Activated CD8-positive, alpha-beta memory T cell treated with anti-CD3 and anti-CD28 coated beads, Interleukin-2, amount 50 U/mL, for 1 hour (primary cell): ENCODE data around the gene FRG2C.
"Not testable (repeated sequence)": the region's sequence is repeated elsewhere in the genome, so short reads cannot be mapped to it uniquely, and the experiment has no call there.

Source experiments
- DNase-seq: peaks from one replicate; pipeline ENCODE4 v3.0.0-alpha.2; 2020; ENCODE audit errors: extremely low read depth

FRG2C gene

DNA sequence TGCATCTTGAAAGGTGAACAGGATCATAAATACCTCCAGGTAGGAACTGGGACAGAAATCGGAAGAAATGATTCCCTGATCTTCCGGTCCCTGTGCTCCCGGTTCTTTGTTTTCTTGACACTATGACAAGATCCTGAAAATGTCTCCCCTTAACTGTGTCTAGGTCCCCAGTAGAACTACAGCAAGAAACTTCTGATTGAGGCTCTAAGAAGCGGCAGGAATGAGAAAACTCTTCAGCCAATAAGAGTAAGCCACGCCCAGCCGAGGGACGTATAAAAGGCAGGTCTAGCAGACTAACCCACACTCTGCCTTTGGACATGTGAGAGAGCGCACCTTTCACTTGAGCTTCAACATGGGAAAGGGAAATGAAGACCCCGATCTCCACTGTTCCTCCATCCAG, at the start of gene FRG2C:
FRG2C (plus strand) TSS at position 301 of the 400 bp plus-strand sequence; CDS start at position 353, 52 bp downstream.
- DNase-seq, result not testable (repeated sequence)

DNA sequence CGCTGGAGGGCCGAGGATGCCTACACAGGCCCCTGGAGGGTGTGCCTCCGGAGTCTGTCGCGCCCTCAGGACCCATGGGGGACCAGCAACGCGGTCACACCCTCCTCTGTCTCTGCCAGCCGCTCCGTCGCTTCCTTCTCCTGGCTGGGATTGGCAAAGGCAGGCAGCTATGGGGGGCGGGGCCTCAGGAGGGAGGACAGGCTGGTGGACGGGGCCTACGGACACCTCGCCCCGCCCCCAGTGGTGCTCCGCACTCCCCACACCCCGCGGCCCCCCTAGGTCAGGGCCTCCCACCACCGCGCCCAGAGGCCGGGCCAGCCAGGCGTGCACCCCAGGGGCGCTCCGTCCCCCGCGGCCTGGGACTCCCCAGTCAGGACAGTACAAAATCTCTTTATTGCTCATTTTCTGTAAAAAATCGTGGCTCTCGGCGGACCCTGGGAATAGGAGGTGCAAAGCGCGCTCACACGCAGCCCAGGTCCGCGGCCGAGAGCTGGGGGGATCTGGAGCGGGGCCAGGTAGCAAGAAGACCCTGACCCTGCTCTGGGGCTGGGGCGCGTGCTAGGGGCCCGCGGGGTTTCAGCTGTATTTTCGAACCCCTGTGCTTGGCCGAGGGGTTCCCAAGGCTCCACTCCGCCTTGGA, 45.3 kb upstream of the FRG2C start:
- not testable (repeated sequence) for DNase-seq

DNA sequence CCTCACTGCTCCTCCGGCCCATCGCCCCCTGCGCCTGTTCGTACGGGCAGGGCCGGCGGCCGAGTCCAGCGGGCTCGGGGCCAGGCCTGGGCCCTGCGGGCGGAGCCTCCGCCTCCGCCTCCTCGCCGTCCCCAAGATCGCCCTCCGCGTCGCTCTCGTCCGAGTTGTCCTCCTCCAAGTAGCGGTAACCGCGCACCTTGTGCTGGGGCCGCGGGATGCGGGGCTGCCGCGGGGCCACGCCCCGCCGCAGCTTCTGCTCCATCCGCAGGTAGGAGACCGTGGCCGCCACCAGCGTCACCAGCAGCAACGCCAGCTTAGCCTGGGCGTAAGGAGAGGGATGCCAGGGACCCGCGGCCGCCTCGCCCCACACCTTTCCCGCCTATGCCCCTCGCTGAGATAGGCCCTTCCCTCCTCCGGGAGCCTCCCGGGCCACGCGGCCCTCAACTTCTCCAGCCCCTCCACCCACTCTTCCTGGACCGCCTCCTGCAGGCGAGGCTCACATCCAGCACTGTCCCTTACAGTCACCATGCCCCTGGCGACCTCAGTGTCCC, 44.6 kb upstream of the FRG2C start:
- DNase-seq, result not testable (repeated sequence)

DNA sequence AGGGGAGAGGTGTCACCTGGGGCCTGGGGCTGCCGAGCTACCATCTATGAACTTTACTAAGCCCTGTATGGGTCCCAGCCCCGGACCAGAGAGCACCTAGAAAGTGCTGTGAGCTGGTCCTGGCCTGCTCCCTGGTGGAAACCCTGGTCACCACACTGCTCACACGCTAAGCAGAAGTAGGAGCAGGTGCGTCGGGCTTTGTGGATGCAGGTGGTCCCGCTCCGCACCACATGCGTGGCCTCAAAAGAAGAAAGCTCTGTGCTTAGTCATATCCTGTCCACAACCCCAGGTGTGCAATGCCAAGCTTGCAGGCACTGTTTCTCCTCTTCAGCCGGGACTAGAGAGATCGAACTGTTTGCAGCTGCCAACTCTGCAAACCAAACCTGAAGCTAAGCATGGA, 42.4 kb upstream of the FRG2C start:
- not testable (repeated sequence) for DNase-seq

DNA sequence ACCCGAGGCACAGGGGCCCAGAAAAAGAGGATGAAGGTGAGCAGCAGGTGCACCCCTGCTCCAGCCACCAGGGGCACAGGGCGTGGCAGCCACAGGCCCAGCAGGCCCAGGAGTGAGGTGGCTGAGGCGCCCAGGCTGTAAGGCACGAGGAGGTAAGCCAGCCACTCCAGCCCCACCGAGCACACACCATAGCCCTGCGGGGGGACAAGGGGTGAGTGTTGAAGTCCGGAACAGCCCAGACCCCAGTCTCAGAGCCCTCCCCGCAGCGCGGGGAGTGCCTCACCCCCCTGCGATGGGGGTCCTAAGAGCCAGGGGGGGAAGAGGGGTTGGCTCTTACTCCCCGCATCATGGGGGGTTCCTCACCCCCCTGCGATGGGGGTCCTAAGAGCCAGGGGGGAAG, 40.5 kb upstream of the FRG2C start:
- DNase-seq, result not testable (repeated sequence)

DNA sequence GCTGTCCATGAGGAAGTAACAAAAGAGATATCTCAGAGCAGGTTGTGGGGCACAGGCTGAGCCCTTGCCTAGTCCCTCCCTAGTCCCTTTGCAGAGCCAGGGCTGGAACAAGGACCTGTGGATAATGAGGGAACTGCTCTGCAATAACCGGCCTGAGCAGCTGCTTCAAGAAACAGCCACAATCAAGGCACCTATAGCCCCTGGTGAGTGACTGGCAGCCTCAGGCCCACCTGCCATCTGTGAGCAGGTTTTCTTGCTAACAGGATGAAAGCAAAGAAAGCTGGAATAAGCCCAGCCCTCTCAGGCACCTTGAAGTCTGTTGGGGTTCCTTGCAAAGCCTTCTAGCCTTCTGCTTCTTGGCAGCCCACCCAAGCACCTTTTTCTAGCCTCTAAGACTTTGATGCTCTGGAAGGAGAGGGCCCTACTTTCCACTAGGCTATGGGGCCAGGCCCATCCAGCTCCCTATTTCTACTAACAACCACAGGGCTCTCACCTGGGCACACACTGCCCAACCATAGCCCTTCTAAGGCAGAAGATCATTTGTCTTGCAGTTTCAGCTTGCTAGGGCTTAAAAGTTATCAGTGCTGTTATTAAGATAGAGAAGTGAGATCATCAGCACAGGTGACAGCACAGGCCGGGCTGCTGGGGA, 33.1 kb upstream of the FRG2C start:
- not testable (repeated sequence) for DNase-seq

DNA sequence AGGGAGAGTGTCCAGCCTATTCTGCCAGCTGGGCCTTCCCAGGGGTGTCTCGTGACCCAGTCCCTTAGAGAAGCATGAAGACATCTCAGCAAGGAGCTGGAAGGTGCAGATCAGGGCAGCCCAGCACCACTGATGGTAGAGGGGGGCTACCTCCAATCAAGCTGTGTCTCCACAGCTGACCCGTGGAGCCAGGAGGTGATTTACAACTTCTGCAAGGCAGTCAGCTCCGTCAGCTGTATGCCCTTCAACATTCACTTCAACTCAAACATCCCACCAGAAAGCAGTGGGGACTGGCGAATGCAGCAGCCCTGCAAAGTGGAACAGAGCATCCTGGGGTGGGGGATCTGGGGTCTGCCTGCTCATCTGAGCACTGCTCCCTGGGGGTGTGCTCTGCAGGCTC, 32.6 kb upstream of the FRG2C start:
- DNase-seq, result no peak

DNA sequence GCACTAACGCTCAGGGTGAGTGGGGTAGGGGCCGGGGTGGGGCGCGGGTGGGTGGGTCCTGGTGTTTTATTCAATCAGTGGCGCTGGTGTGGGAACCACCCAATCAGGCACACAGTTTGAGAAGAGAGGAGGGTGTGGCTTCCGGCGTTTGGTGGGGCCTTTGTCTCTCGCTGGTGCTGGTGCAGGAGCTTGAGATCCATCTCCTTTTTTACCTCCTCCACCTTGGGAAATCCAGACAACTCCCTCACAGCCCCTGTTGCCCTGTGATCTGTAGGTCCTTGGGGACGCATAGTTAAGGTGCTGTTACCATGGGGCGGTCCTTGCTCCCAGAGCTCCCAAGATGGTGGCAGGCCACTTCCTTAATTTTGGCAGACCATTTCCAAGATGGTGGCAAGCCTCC, 25.2 kb upstream of the FRG2C start:
- DNase-seq, result not testable (repeated sequence)

DNA sequence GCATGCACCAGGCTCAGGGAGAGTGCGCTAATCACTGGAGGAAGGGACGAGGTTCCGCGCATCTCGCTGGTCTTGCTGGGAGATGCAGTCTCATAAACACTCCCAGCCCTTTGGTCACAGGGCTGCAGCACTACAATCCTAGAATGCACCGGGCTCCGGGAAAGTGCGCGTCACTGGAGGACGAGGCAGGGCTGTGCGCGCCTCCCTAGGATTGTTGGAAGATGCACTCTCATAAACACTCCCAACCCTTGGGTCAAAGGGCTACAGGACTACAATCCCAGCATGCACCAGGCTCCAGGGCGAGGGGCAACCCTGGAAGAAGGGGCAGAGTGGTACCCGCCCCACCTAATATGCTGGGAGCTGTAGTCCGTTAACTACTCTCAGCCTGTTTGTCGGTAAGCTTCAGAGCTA, 23.0 kb upstream of the FRG2C start:
- not testable (repeated sequence) for DNase-seq

DNA sequence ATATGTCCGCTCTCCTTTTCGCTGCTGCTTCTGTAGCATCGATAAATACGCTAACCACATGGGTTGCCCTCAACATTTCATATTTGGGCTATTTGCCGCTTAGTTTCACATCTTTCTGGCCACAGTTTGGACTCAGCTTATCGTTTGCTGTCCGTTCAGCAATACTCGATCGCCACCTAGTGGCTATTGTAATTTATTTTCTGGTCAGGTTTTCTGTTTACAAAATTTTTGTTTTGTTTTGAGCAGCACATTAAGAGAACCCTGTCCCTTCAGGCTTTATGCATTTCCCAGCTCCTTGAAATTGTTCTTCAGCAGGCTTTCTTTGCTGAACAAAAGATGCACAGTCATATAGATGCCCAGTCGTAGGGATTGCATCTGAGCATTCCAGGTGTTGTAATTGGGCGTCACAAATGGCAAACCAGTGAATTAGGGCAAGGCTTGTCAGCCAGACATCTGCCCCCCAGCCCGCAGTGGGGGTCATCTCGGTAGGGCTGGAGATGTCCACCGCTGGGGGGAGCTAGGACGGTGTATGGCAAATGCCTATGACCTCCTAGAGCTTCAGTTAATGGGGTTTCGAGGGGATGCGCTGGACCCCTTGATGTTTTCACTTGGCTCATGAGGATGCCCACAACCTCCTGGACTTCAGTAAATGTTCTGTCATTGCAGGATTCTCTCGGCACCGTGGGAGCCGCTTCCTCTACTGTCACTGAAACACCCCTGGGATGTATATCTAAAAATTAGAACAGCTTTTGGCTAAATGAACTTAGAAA, 20.9 kb upstream of the FRG2C start:
- not testable (repeated sequence) for DNase-seq

DNA sequence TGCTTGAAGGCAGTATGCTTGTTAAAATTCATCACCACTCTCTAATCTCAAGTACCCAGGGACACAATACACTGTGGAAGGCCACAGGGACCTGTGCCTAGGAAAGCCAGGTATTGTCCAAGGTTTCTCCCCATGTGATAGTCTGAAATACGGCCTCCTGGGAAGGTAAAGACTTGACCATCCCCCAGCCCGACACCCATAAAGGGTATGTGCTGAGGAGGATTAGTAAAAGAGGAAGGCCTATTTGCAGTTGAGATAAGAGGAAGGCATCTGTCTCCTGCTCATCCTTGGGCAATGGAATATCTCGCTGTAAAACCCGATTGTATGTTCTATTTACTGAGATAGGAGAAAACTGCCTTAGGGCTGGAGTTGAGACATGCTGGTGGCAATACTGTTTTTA, 18.6 kb upstream of the FRG2C start:
- not testable (repeated sequence) for DNase-seq

DNA sequence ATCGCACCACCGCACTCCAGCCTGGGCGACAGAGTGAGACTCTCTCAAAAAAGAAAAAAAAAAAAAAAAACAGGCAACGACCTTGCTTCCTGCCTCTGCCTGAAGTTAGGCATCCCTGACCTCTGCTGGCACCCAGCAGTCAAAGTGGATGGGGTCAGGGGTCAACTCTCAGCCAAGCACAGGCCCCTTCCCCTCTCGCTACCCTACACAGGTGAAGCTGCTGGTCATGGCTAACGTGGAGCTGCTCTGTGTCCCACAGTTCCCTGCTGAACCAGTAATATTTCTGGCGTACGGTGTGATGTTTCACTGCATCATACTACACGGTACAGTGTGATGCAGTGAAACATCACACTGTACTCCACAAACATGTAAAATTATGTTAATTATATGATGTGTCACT, 13.9 kb upstream of the FRG2C start:
- no peak for DNase-seq

DNA sequence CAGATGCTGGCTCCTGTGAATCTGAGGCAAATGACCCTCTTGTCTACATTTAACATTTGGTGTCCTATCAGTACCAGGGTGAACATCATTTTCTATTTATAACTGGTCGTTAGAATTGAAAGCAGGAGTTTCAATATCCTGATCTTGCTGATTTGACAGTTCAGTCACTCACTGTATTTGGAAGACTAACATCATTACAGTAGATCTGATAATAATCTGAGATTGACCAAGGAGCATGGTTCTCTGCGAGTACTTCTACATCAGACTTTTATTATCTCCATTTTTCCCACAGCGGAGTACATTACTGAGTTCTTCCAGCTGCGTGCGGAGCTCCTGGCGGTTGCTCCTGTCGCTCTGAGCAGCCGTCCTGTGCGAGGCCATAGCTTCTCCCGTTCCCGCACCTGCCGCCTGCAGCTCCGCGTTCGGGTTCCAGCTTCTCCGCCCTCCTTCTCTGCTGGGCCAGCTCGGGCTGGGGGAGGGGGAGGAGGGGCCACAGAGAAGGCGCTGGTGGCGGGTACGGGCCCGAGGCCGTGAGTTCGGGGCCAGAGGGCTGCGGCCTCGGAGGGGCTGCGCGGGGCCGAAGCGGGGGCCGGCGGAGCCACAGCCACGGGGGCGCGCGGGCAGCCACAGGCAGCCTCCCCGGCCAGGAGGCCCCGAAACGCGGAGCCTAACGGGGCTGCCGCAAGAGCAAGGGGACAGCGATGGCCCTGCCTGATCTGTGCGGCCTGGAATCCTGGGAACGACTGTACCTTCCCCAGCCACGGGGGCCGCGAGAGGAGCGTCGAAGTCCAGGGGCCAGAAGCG, 8.8 kb upstream of the FRG2C start:
- not testable (repeated sequence) for DNase-seq

DNA sequence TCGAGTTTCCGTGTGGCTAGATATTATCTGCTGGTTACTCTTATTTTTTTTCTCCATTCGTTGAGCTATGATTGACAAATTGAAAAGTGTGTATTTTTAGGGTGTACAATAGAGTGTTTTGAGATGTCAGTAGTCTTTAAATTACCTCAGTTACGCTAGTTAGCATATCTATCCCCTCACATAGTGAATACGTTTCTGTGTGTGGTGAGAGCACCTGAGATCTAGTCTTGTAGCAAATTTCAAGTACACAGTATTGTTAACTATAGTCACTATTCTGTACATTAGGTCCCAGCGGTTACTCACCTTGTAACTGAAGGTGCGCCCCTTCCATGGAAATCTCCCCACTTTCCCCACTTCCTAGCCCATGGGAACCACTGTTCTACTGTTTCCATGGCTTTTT, 8.2 kb upstream of the FRG2C start:
- DNase-seq, result not testable (repeated sequence)

DNA sequence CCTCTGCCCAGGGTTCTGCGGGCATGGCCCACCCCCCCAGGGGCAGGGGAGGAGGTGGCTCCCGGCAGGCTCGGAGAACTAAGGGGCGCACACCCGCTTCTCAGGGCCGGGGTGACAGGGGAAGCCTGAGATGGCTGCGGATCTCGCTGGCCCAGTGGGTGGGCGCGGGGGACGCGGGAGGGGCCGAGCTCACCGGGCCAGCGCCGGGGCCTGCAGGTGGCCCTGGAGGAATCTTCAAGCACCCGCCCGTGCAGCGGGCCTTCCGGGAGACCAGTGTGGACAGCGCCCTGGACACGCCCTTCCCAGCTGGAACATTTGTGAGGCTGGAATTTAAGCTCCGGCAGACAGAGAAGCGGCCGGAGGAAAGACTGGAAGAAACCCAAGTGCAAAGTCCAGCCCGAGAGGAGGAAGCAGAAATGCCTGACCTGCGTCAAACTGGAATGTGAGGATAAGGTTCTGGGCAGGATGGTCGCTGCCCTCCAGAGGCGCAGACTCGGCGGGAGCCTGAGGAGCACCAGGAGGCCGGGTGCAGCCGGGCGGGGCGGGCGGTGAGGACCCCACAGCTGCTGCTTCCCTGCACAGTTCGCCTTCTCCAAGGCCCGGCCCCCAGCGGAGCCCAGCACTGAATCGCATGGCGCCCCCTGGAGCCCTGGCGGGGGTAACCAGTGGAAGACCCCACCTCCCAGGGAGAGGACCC, 5.6 kb upstream of the FRG2C start:
- not testable (repeated sequence) for DNase-seq

DNA sequence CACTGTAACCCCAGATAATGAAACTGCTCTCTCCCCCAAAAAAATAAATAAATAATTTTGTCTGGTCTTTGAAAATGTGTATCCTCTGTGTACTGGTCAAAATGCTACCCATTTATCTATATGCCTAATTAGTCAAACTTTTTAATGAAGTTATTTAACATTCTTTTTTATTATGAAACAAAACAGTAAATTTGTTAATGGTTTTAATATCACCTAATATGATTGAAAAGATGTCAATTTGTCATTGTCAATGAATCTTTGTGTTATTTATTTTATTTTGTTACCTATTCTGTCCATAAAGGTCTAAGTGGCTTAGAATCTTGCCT, 5.1 kb upstream of the FRG2C start:
- not testable (repeated sequence) for DNase-seq

DNA sequence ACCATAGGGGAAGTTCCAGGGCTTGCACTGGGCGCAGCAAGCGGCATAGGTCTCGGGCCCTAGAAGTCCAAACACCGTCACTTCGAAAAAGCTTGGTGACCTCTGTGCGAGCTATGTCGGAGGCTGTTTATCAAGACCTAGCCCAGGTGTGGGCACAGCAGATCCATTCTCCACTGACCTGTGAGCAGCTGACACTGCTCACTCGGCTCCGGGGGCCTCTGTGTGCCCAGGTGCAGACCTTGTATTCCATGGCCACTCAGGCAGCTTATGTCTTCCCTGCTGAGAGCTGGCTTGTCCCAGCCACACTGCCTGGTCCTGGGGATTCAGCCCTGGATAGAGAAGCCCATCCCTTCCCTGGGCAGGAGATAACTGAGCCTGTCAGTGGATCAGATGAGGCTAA, 1.5 kb downstream of the FRG2C start:
- not testable (repeated sequence) for DNase-seq

DNA sequence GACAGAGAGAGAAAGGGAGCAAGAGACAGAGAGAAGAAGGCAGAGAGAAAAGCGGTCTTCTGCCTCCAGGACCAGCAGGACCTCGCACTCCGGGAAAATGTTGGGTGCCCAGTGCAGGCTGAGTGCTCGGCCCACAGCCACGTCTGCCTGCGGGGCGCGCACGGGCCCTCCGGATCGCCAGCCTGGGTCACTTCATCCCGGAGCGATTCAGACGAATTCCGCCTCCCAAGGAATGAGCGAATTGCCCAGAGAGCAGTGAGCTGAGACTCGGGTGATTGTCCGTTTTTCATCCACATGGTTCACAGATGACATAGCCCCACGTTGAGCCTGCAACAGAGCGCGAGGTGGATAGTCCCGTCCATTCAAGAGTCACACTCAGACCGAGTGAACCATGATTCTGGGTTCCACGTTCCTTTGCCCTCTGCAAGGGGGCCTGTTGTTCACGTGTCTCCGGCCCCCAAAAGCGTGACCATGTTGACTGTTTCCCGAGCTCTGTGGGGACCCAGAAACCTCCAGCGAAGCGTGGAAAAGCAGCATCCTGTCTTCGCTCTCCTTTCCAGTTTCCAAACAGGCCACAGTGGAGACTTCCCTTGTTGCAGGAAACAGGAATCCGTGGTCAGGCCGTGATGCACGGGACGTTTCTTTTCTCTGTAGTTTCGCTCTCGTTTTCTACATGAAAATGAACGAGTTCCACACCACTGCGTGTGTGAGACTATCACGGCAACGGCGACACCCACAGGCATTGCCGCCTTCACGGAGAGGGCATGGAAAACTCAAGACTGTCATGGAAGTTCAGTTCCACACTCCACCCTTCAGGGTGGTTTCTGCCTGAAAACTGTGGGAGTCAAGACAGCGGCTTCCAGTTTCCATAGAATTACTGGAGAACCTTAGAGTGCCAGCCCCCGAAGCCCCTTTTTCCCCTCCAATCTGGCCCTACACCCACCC, 3.9 kb downstream of the FRG2C start:
- not testable (repeated sequence) for DNase-seq

DNA sequence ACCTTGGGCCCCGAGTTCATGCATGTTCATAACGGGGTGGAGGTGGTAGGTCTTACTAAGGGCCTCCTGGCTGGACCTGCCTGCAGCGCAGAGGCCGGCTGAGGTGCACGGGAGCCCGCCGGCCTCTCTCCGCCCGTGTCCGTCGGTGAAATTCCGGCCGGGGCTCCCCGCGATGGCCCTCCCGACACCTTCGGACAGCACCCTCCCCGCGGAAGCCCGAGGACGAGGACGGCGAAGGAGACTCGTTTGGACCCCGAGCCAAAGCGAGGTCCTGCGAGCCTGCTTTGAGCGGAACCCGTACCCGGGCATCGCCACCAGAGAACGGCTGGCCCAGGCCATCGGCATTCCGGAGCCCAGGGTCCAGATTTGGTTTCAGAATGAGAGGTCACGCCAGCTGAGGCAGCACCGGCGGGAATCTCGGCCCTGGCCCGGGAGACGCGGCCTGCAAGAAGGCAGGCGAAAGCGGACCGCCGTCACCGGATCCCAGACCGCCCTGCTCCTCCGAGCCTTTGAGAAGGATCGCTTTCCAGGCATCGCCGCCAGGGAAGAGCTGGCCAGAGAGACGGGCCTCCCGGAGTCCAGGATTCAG, 4.7 kb downstream of the FRG2C start:
- DNase-seq, result not testable (repeated sequence)
